ENCODE measurements around the gene BCL2L12. TPM values are rescaled to one million over a fixed set of nuclear protein-coding genes. Genes with fewer than 3 reads are reported as not detected.

Gene BCL2L12
- polyA plus RNA-seq, 1 experiment = 21.5 TPM

GRCh38 chr19:49635530-49636232 is 30.1 kb upstream of the BCL2L12 start:
- peaks cover 5% of the 10 kb centered on the region; the same call in 1 of the 2 replicates for H3K36me3 ChIP-seq (ENCODE audit: control insufficient read depth, insufficient read depth, low read length)
- no peak overlapping the region for H3K4me3 ChIP-seq (ENCODE audit: low read depth, low read length)
- CTCF ChIA-PET = interaction anchor here (0.7 to 1.0 kb wide), 3 partner anchors 57 to 133 kb away, joined by 3 read pairs; no protein-coding TSS in a partner anchor
- no peaks in the 10 kb centered on the region for H3K27me3 ChIP-seq (ENCODE audit: control insufficient read depth, insufficient read depth, low read length)
- no peak for DNase-seq (ENCODE audit: low read depth)
- POLR2A ChIA-PET = no interaction called here
- peak; percentile 40 for TF ChIP-seq CTCF (IDR thresholded peaks at IDR 0.05; ENCODE audit: insufficient read depth, low read depth, low read length)

- DNase-seq (ENCODE audit: low read depth) = no peak
- H3K4me3 ChIP-seq (ENCODE audit: low read depth, low read length) = no peak overlapping the region
- ChIA-PET CTCF (interaction anchor here (0.7 to 1.0 kb wide), 4 partner anchors 45 to 133 kb away, joined by 3 read pairs; no protein-coding TSS in a partner anchor), POLR2A (no interaction called here)
- TF ChIP-seq CTCF (IDR thresholded peaks at IDR 0.05; ENCODE audit: insufficient read depth, low read depth, low read length) = no peak
- peaks cover 5% of the 10 kb centered on the region; the same call in 1 of the 2 replicates for H3K36me3 ChIP-seq (ENCODE audit: control insufficient read depth, insufficient read depth, low read length)
- H3K27me3 ChIP-seq (ENCODE audit: control insufficient read depth, insufficient read depth, low read length) = no peaks in the 10 kb centered on the region
Measured at GRCh38 chr19:49636233-49636932, 29.4 kb upstream of the BCL2L12 start.

GRCh38 chr19:49637821-49638738 is 27.7 kb upstream of the BCL2L12 start:
- Histone ChIP-seq H3K4me3 (ENCODE audit: low read depth, low read length) (peak overlapping the region; percentile 55), H3K36me3 (ENCODE audit: control insufficient read depth, insufficient read depth, low read length) (peaks cover 5% of the 10 kb centered on the region; the same call in 1 of the 2 replicates), H3K27me3 (ENCODE audit: control insufficient read depth, insufficient read depth, low read length) (no peaks in the 10 kb centered on the region)
- POLR2A ChIA-PET = interaction anchor here (0.7 kb wide), 1 partner anchor 46 kb away, joined by 3 read pairs; no protein-coding TSS in a partner anchor
- DNase-seq (ENCODE audit: low read depth) = peak; percentile 34
- no peak for TF ChIP-seq CTCF (IDR thresholded peaks at IDR 0.05; ENCODE audit: insufficient read depth, low read depth, low read length)
- CTCF ChIA-PET = interaction anchor here (0.5 to 2.1 kb wide), 8 partner anchors 15 to 67 kb away, joined by 3 to 9 read pairs (median 4); partner anchors contain the start of gene PRMT1

GRCh38 chr19:49639401-49640112 is 26.2 kb upstream of the BCL2L12 start:
- POLR2A ChIA-PET = interaction anchor here (0.9 to 1.7 kb wide), 4 partner anchors 37 to 112 kb away, joined by 4 to 9 read pairs (median 6); partner anchors contain the start of genes NOSIP, PRMT1, PRRG2 and RCN3
- Histone ChIP-seq H3K27me3 (ENCODE audit: control insufficient read depth, insufficient read depth, low read length) (no peaks in the 10 kb centered on the region), H3K36me3 (ENCODE audit: control insufficient read depth, insufficient read depth, low read length) (peaks cover 7% of the 10 kb centered on the region), H3K4me3 (ENCODE audit: low read depth, low read length) (peak overlapping the region; percentile 55)
- CTCF ChIA-PET = interaction anchor here (1.0 to 2.1 kb wide), 3 partner anchors 33 to 41 kb away, joined by 3 to 9 read pairs (median 4); partner anchors contain the start of gene PRMT1
- no peak for DNase-seq (ENCODE audit: low read depth)
- TF ChIP-seq CTCF (IDR thresholded peaks at IDR 0.05; ENCODE audit: insufficient read depth, low read depth, low read length) = no peak
